Activated T-cell treated with anti-CD3 and anti-CD28 coated beads, Interleukin-2, amount 50 U/mL, for 72 hours (primary cell): ENCODE measurements around the gene PRR5L. TPM values are rescaled to one million over a fixed set of nuclear protein-coding genes. Genes with fewer than 3 reads are reported as not detected.
"Not testable (repeated sequence)": the region's sequence is repeated elsewhere in the genome, so short reads cannot be mapped to it uniquely, and the experiment has no call there.

Experiments used
- ATAC-seq, 2 donors: fragments of 150-1000 bp; cut with Tn5 transposase; replicated peaks in 1 of 2; 2 replicates each; pipeline ENCODE4 v1.10.0; 2021; ENCODE audit warnings: moderate library complexity in 2 of 2, mild to moderate bottlenecking in 1 of 2
- DNase-seq, 2 donors: peaks; one replicate each; pipeline ENCODE4 v3.0.0; 2021 to 2022; ENCODE audit warnings: mixed read lengths in 1 of 2
- H3K27ac Mint-ChIP-seq: one replicate; pipeline ENCODE4 v1.8.0; 2022; ENCODE audit warnings: mild to moderate bottlenecking, moderate library complexity, mixed read lengths
- H3K27me3 Mint-ChIP-seq: one replicate; pipeline ENCODE4 v1.8.0; 2022; ENCODE audit warnings: low read depth, mixed read lengths
- H3K36me3 Mint-ChIP-seq, 2 donors: one replicate each; pipeline ENCODE4 v1.8.0; 2022; ENCODE audit warnings: mixed read lengths in 2 of 2, mild to moderate bottlenecking in 1 of 2; ENCODE audit not compliant: insufficient read depth in 2 of 2
- H3K4me1 Mint-ChIP-seq: one replicate; pipeline ENCODE4 v1.8.0; 2022; ENCODE audit warnings: low read depth, mixed read lengths
- H3K4me3 Mint-ChIP-seq, 2 donors: one replicate each; pipeline ENCODE4 v1.8.0; 2022; ENCODE audit warnings: mild to moderate bottlenecking in 2 of 2, mixed read lengths in 2 of 2, moderate library complexity in 2 of 2
- H3K9me3 Mint-ChIP-seq, 2 donors: one replicate each; pipeline ENCODE4 v1.8.0; 2022; ENCODE audit warnings: mixed read lengths in 2 of 2
- total RNA-seq, 2 donors: library from RNA; stranded (reverse); gene quantifications; one replicate each; pipeline ENCODE4 v1.2.3, GENCODE V29; 2022

The PRR5L gene
- total RNA-seq, 2 donors from 2014 or later = 14.2 to 14.6 TPM

DNA sequence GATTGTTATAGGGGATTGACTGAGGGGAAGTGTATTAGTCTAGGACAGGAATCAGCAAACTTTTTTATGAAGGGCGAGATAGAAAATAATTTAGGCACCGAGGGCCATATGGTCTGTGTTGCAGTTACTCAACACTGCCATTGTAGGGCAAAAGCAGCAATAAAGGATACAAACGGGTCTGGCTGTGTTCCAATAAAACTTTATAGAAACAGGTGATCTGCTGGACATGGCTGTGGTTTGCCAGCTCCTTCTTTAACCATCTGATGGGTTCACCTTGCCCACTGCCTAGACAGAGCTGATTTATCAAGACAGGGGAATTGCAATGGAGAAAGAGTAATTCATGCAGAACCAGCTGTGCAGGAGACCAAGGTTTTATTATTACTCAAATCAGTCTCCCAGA, 20.0 kb downstream of the PRR5L start:
- Mint-ChIP-seq H3K27me3 (peaks cover 52% of the 10 kb centered on the region), H3K4me3 (no peak overlapping the region), H3K4me1 (peaks cover 22% of the 10 kb centered on the region), H3K27ac (no peak overlapping the region), H3K9me3 (no peaks in the 10 kb centered on the region), H3K36me3 (no peaks in the 10 kb centered on the region)
- DNase-seq (no peak), ATAC-seq (no peak)

DNA sequence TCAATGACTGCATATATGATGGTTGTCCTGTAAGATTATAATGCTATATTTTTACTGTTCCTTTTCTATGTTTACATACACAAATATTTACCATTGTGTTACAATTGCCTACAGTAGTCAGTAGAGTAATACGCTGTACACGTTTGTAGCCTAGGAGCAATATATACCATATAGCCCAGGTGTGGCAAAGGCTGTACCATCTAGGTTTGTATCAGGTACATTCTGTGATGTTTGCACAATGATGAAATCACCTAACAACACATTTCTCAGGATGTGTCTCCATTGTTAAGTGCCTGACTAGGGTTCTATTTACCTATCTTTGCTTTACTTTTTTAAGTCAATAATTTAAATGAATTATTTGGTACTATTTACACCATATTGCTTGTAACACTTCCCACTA, 21.9 kb downstream of the PRR5L start:
- ATAC-seq (no peak), DNase-seq (no peak)
- H3K27me3 Mint-ChIP-seq = peaks cover 39% of the 10 kb centered on the region
- H3K4me3 Mint-ChIP-seq = no peak overlapping the region
- H3K9me3 Mint-ChIP-seq = no peaks in the 10 kb centered on the region
- no peak overlapping the region for H3K27ac Mint-ChIP-seq
- peaks cover 12% of the 10 kb centered on the region for H3K4me1 Mint-ChIP-seq
- H3K36me3 Mint-ChIP-seq = no peaks in the 10 kb centered on the region

DNA sequence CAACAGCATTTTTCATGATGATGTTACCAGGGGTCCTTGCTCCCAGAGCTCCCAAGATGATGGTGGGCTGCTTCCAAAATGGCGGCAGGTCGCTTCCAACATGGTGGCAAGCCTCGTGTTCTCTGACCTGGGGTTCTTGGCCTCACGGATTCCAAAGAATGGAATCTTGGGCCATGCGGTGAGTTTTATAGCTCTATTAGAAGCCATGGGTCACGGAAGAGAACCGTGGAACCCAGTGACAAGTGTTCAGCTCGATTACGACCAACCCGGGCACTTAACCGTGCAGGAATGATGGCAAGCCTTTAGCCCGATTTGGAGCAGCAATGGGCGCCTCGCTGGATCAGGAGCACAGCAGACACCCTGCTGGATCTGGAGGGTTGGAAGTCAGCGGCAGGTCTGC, 28.9 kb downstream of the PRR5L start:
- H3K9me3 Mint-ChIP-seq, DNase-seq, H3K36me3 Mint-ChIP-seq, H3K27ac Mint-ChIP-seq, H3K4me3 Mint-ChIP-seq, ATAC-seq: not testable (repeated sequence)
- peaks cover 40% of the 10 kb centered on the region for H3K4me1 Mint-ChIP-seq
- peaks cover 14% of the 10 kb centered on the region for H3K27me3 Mint-ChIP-seq

DNA sequence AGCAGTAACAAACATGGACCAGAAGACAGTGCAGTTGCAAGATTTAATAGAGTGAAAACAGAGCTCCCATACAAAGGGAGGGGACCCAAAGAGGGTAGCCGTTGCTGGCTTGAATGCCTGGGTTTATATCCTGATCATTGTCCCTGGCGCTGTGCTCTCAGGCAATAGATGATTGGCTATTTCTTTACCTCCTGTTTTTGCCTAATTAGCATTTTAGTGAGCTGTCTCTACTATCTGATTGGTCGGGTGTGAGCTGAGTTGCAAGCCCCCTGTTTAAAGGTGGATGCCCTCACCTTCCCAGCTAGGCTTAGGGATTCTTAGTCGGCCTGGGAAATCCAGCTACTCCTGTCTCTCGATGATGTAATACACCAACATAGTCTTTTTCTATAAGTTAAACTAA, 29.3 kb downstream of the PRR5L start:
- not testable (repeated sequence) for H3K36me3 Mint-ChIP-seq, H3K9me3 Mint-ChIP-seq, ATAC-seq, DNase-seq, H3K4me3 Mint-ChIP-seq, H3K27ac Mint-ChIP-seq
- Mint-ChIP-seq H3K4me1 (peaks cover 45% of the 10 kb centered on the region), H3K27me3 (peaks cover 14% of the 10 kb centered on the region)

GRCh38 chr11:36326524-36327419, 30.7 kb downstream of the PRR5L start:
- H3K9me3 Mint-ChIP-seq = peaks cover 0 to 2% of the 10 kb centered on the region in 2 donors
- H3K27me3 Mint-ChIP-seq = peaks cover 14% of the 10 kb centered on the region
- no peak for DNase-seq
- H3K4me3 Mint-ChIP-seq = peak overlapping the region in 1 of 2 donors; percentile 24
- ATAC-seq = no peak
- peak overlapping the region; percentile 75 for H3K27ac Mint-ChIP-seq
- H3K36me3 Mint-ChIP-seq = no peaks in the 10 kb centered on the region
- H3K4me1 Mint-ChIP-seq = peaks cover 40% of the 10 kb centered on the region

GRCh38 chr11:36328966-36329673, 33.0 kb downstream of the PRR5L start:
- H3K27ac Mint-ChIP-seq = no peak overlapping the region
- DNase-seq (no peak), ATAC-seq (no peak)
- H3K4me3 Mint-ChIP-seq = no peak overlapping the region
- peaks cover 22% of the 10 kb centered on the region for H3K27me3 Mint-ChIP-seq
- peaks cover 0 to 6% of the 10 kb centered on the region in 2 donors for H3K9me3 Mint-ChIP-seq
- peaks cover 0 to 2% of the 10 kb centered on the region in 2 donors for H3K36me3 Mint-ChIP-seq
- peaks cover 58% of the 10 kb centered on the region for H3K4me1 Mint-ChIP-seq

GRCh38 chr11:36330411-36330810, 34.3 kb downstream of the PRR5L start:
- Mint-ChIP-seq H3K36me3 (peaks cover 0 to 2% of the 10 kb centered on the region in 2 donors), H3K4me3 (no peak overlapping the region), H3K27ac (no peak overlapping the region), H3K27me3 (peaks cover 22% of the 10 kb centered on the region), H3K9me3 (peaks cover 2 to 6% of the 10 kb centered on the region in 2 donors), H3K4me1 (peaks cover 58% of the 10 kb centered on the region)
- DNase-seq (no peak), ATAC-seq (no peak)

- H3K9me3 Mint-ChIP-seq = peaks cover 2 to 4% of the 10 kb centered on the region in 2 donors
- no peak for DNase-seq
- H3K27me3 Mint-ChIP-seq = peaks cover 25% of the 10 kb centered on the region
- no peak overlapping the region for H3K4me3 Mint-ChIP-seq
- peak; percentile 72 to 73 for ATAC-seq
- H3K36me3 Mint-ChIP-seq = peaks cover 0 to 2% of the 10 kb centered on the region in 2 donors
- H3K4me1 Mint-ChIP-seq = peaks cover 36% of the 10 kb centered on the region
- H3K27ac Mint-ChIP-seq = no peak overlapping the region
Observed at GRCh38 chr11:36333468-36333867, 37.4 kb downstream of the PRR5L start.

GRCh38 chr11:36333897-36334296, 37.8 kb downstream of the PRR5L start:
- Mint-ChIP-seq H3K27me3 (peaks cover 29% of the 10 kb centered on the region), H3K4me1 (peaks cover 32% of the 10 kb centered on the region), H3K9me3 (peaks cover 2 to 4% of the 10 kb centered on the region in 2 donors), H3K27ac (peak overlapping the region; percentile 36), H3K36me3 (peaks cover 0 to 2% of the 10 kb centered on the region in 2 donors), H3K4me3 (no peak overlapping the region)
- peak; percentile 41 to 43 for ATAC-seq
- no peak for DNase-seq

DNA sequence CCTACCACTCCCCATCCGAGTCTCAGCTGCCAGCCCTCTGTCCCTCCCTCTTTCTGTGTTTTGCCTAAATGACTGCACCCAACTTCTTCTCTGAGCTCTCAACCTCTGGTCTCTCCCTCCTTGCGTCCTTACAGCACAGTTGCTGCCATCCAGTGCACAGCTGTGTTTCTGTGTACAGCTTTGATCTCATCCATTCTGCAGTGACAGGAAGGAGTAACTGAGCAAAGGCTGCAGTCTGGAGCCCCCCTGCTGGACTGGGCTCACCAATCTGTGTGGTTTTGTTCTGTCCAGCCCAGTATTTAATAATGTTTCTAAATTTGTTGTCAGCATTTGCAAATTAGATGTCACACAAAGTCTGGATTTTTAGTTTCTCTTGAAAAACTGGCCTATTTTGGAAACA, 43.8 kb downstream of the PRR5L start:
- Mint-ChIP-seq H3K36me3 (no peaks in the 10 kb centered on the region), H3K9me3 (no peaks in the 10 kb centered on the region), H3K27me3 (peaks cover 31% of the 10 kb centered on the region), H3K4me3 (no peak overlapping the region), H3K27ac (no peak overlapping the region), H3K4me1 (peaks cover 41% of the 10 kb centered on the region)
- ATAC-seq (no peak), DNase-seq (no peak)

DNA sequence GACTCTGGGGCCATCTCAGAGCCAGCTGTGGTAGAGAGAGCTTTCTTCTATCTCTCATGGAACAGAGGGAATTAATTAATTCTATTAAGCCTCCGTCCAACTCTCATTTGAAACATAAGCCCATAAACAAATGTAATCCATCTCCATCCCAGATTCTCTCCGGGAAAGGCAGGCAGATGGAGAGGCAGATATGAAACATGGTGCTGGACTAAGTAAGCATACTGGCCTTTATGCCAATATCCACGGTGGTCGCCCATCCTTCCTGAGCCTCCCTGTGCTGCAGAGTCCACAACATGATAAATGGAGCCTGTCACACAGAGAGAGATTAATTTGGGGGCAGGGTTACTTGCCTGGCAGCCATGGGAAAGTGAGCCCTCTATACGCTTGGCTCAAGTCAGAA, 44.8 kb downstream of the PRR5L start:
- ATAC-seq (no peak), DNase-seq (no peak)
- no peaks in the 10 kb centered on the region for H3K36me3 Mint-ChIP-seq
- H3K4me1 Mint-ChIP-seq = peaks cover 51% of the 10 kb centered on the region
- no peak overlapping the region for H3K27ac Mint-ChIP-seq
- H3K4me3 Mint-ChIP-seq = no peak overlapping the region
- no peaks in the 10 kb centered on the region for H3K9me3 Mint-ChIP-seq
- H3K27me3 Mint-ChIP-seq = peaks cover 33% of the 10 kb centered on the region

DNA sequence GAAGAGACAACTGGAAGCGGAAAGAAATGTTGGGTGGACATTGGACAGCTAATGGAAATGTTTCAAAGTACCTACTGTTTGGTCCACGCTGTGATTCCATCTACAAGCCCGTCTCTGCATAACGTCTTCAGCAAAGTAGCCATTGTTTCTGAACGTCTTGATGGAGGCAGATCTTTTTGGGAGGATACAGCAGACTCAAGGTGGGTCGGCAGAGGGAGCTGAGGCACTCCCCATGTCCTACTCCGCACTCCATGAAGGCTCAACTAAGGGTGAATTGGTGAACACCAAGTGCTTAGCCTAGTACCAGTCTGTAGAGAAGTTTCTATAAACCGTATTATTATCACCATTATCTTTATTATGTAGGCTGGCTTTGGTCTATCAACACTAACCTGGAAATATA, 45.8 kb downstream of the PRR5L start:
- H3K27ac Mint-ChIP-seq = no peak overlapping the region
- H3K36me3 Mint-ChIP-seq = no peaks in the 10 kb centered on the region
- no peaks in the 10 kb centered on the region for H3K9me3 Mint-ChIP-seq
- ATAC-seq (no peak), DNase-seq (no peak)
- H3K4me3 Mint-ChIP-seq = peak overlapping the region in 1 of 2 donors; percentile 36
- peaks cover 61% of the 10 kb centered on the region for H3K4me1 Mint-ChIP-seq
- peaks cover 33% of the 10 kb centered on the region for H3K27me3 Mint-ChIP-seq

DNA sequence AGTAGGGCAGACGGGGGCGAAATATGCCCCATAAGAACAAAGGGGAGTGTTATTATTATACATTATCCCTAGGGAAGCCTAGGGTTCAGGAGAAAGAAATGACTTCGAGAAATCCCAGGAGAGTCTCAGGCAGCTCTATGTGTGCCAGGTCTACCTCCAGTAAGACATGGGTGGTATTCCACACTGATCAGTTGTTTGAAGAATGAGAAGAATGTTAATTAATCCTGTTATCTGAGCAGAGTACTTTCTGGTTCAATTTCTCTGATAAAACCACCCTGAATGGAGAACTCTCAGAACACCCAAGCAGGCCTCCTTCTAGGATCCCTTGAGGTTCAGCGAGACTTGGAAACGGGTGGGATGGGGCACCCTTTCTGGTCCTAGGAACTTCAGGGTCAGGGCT, 46.2 kb downstream of the PRR5L start:
- peak overlapping the region in 1 of 2 donors; percentile 36 for H3K4me3 Mint-ChIP-seq
- no peak for ATAC-seq
- no peaks in the 10 kb centered on the region for H3K36me3 Mint-ChIP-seq
- H3K9me3 Mint-ChIP-seq = no peaks in the 10 kb centered on the region
- no peak overlapping the region for H3K27ac Mint-ChIP-seq
- H3K4me1 Mint-ChIP-seq = peaks cover 65% of the 10 kb centered on the region
- H3K27me3 Mint-ChIP-seq = peaks cover 31% of the 10 kb centered on the region
- no peak for DNase-seq
